Transverse colon (tissue), 4 donors: Measurements from ENCODE around the gene OSGIN1. TPM values are rescaled to one million over a fixed set of nuclear protein-coding genes. Genes with fewer than 3 reads are reported as not detected.

Experiments
- DNase-seq: peaks from one replicate; pipeline ENCODE4 v3.0.0-alpha.2; 2019
- H3K27ac ChIP-seq, 4 donors: fragments of 200-600 bp; sonication (generic); 2 replicates each; pipeline ENCODE4 v1.5.1; 2016 to 2018; ENCODE audit warnings: inconsistent platforms in 4 of 4
- H3K27me3 ChIP-seq: fragments of 200-600 bp; sonication (generic); 2 replicates; pipeline ENCODE4 v1.5.1; 2017; ENCODE audit warnings: inconsistent platforms
- H3K36me3 ChIP-seq, 4 donors: fragments of 200-600 bp; sonication (generic); 2 replicates each; pipeline ENCODE4 v1.5.1; 2017 to 2019; ENCODE audit warnings: inconsistent platforms in 4 of 4
- H3K4me1 ChIP-seq, 4 donors: fragments of 200-600 bp; sonication (generic); 2 replicates each; pipeline ENCODE4 v1.5.1; 2017 to 2020; ENCODE audit warnings: inconsistent platforms in 4 of 4
- H3K4me3 ChIP-seq, 4 donors: fragments of 200-600 bp; sonication (generic); 1 replicate in 1 of 4; 2 replicates in 3 of 4; pipeline versions ENCODE4 v1.5.1 to v1.6.1; 2017 to 2019; ENCODE audit warnings: inconsistent platforms in 4 of 4
- H3K9me3 ChIP-seq, 2 donors: fragments of 200-600 bp; sonication (generic); 2 replicates each; pipeline ENCODE4 v1.5.1; 2017 to 2019; ENCODE audit warnings: inconsistent platforms in 2 of 2
- EP300 ChIP-seq: sonication (generic); formaldehyde crosslinking; IDR thresholded peaks from one replicate; pipeline ENCODE4 v1.6.1; 2017; ENCODE audit warnings: antibody characterized with exemption, low read depth
- POLR2A ChIP-seq: fragments of 450-650 bp; IDR thresholded peaks from one replicate; pipeline ENCODE4 v1.6.1; 2016; ENCODE audit warnings: antibody characterized with exemption, mild to moderate bottlenecking, moderate library complexity
- POLR2AphosphoS5 ChIP-seq, 3 donors: sonication (generic); formaldehyde crosslinking; IDR thresholded peaks; one replicate each; pipeline ENCODE4 v1.6.1; 2016; ENCODE audit warnings: antibody characterized with exemption in 3 of 3
- WGBS, 2 donors: methylation state at CpG; one replicate each; pipeline ENCODE4 v1.1.5; 2018; ENCODE audit warnings: low coverage in 1 of 2; 5-methylcytosine and 5-hydroxymethylcytosine counted together
- in situ Hi-C, 4 donors: fragments of 200-750 bp; cut with MboI; loops; one replicate each; pipeline versions ENCODE4 v1.15.0 to v1.15.1; 2017; ENCODE audit warnings: low sequenced_read_pairs in 3 of 4, low pct_ligation_motif_present in 1 of 4, low pct_unique_long_range_greater_than_20kb in 1 of 4
- intact Hi-C: fragments of 100-400 bp; cut with DNase I; formaldehyde crosslinking; loops from one replicate; pipeline ENCODE4 v1.15.1; 2023; ENCODE audit warnings: low total_unique reads
- total RNA-seq, 4 donors: library from RNA; depleted of rRNA; stranded (reverse); fragments of >200 nt; gene quantifications; one replicate each; pipeline ENCODE4 v1.1.0, GENCODE V29; 2016
- TF ChIP-seq, protein P1 (sequence below), 5 experiments: fragments of 200-600 bp in 3 of 5; fragments of 450-650 bp in 2 of 5; sonication (generic) in 3 of 5; IDR thresholded peaks; 1 replicate in 2 of 5; 2 replicates in 3 of 5; pipeline ENCODE4 v1.5.1; 2016 to 2017; ENCODE audit warnings: antibody characterized with exemption in 5 of 5, inconsistent platforms in 3 of 5, mild to moderate bottlenecking in 2 of 5, moderate library complexity in 1 of 5

The OSGIN1 gene
- total RNA-seq, 4 donors from 2014 or later, result 10.7 to 26.2 (median 16.7) TPM

DNA sequence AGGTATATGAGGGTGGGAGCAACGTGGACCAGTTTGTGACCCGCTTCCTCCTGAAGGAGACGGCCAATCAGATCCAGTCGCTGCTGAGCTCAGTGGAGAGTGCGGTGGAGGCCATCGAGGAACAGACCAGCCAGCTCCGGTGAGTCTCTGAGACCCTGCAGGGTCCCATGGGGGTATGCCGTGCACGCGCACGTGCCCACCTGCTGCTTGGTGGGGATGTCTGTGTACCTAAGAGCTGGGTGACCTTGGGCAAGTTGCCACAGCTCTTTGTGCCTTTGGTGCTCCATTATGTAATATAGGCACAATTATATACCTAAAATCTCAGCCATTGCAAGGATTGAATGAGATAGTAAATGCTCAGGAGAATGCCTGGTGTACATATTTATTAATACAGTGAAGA is 37.5 kb downstream of the OSGIN1 start:
- Histone ChIP-seq H3K9me3 (no peaks in the 10 kb centered on the region), H3K4me3 (no peak overlapping the region), H3K36me3 (no peaks in the 10 kb centered on the region), H3K27ac (no peak overlapping the region), H3K4me1 (no peaks in the 10 kb centered on the region), H3K27me3 (peaks cover 52% of the 10 kb centered on the region)
- no peak for DNase-seq
- TF ChIP-seq POLR2AphosphoS5 (IDR thresholded peaks at IDR 0.05) (no peak), POLR2A (no peak), EP300 (no peak)
- TF ChIP-seq, protein P1, sequence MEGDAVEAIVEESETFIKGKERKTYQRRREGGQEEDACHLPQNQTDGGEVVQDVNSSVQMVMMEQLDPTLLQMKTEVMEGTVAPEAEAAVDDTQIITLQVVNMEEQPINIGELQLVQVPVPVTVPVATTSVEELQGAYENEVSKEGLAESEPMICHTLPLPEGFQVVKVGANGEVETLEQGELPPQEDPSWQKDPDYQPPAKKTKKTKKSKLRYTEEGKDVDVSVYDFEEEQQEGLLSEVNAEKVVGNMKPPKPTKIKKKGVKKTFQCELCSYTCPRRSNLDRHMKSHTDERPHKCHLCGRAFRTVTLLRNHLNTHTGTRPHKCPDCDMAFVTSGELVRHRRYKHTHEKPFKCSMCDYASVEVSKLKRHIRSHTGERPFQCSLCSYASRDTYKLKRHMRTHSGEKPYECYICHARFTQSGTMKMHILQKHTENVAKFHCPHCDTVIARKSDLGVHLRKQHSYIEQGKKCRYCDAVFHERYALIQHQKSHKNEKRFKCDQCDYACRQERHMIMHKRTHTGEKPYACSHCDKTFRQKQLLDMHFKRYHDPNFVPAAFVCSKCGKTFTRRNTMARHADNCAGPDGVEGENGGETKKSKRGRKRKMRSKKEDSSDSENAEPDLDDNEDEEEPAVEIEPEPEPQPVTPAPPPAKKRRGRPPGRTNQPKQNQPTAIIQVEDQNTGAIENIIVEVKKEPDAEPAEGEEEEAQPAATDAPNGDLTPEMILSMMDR (IDR thresholded peaks at IDR 0.05), result no peak
- 89% methylated on average over 11 of the region's 11 CpGs; no CpG with 5 or more reads in 1 of the 2 donors for WGBS, 2 donors
- intact Hi-C loops, result no loop called here
- in situ Hi-C loops, result no loop called here

DNA sequence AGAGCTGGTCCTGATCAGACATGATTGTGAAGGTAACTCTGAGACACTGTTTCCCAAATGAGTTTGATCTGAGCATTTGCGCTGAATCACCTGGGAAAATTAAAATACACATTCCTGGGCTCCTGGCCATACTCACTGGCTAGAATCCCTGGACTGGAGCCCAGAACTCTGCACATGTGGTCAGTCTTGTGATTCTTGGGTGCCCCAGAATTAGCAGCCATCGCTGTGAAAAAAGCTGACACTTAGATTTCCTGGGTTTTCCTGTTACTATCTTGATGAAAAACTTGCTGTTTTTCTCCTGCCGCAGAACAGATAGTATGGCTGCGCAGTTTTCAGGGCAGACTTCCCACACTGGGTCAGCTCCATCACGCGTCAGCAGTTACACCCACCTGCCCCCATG is 39.6 kb downstream of the OSGIN1 start:
- in situ Hi-C loops (no loop called here), intact Hi-C loops (no loop called here)
- DNase-seq, result no peak
- Histone ChIP-seq H3K4me3 (no peak overlapping the region), H3K9me3 (no peaks in the 10 kb centered on the region), H3K4me1 (peaks cover 0 to 4% (median 0%) of the 10 kb centered on the region in 4 donors), H3K27ac (no peak overlapping the region), H3K27me3 (peaks cover 55% of the 10 kb centered on the region), H3K36me3 (no peaks in the 10 kb centered on the region)
- TF ChIP-seq, protein P1 (IDR thresholded peaks at IDR 0.05), result no peak
- TF ChIP-seq POLR2AphosphoS5 (IDR thresholded peaks at IDR 0.05) (no peak), POLR2A (no peak), EP300 (no peak)
- WGBS, 2 donors, result 68% methylated on average over 6 of the region's 6 CpGs; no CpG with 5 or more reads in 1 of the 2 donors

DNA sequence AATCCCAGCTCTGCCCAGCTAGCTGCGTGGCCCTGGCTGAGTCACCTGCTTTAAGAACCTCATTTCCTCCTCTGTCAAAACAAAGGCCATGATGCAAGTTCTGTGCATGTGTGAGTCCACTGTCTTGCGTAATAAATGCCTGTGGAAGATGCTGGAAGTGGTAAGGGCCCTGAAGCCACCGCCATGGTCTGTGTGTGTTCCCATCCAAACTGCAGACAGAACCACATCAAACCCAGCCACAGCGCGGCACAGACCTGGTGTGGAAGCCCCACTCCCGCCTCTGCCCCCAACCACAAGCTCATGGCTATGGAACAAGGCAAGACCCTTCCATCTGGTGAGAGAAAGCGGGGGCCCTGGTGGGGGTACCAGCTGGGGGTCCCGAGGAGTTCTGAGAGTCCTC is 41.0 kb downstream of the OSGIN1 start:
- DNase-seq, result no peak
- peaks cover 0 to 4% (median 0%) of the 10 kb centered on the region in 4 donors for H3K4me1 ChIP-seq
- no peak overlapping the region for H3K27ac ChIP-seq
- TF ChIP-seq, protein P1 (IDR thresholded peaks at IDR 0.05), result no peak
- TF ChIP-seq EP300, result no peak
- TF ChIP-seq POLR2AphosphoS5 (IDR thresholded peaks at IDR 0.05), result no peak
- 60 to 72% methylated on average over 1 to 5 of the region's 8 CpGs for WGBS, 2 donors
- H3K36me3 ChIP-seq, result no peaks in the 10 kb centered on the region
- peaks cover 46% of the 10 kb centered on the region for H3K27me3 ChIP-seq
- intact Hi-C loops (no loop called here), in situ Hi-C loops (no loop called here)
- no peaks in the 10 kb centered on the region for H3K9me3 ChIP-seq
- H3K4me3 ChIP-seq, result no peak overlapping the region

DNA sequence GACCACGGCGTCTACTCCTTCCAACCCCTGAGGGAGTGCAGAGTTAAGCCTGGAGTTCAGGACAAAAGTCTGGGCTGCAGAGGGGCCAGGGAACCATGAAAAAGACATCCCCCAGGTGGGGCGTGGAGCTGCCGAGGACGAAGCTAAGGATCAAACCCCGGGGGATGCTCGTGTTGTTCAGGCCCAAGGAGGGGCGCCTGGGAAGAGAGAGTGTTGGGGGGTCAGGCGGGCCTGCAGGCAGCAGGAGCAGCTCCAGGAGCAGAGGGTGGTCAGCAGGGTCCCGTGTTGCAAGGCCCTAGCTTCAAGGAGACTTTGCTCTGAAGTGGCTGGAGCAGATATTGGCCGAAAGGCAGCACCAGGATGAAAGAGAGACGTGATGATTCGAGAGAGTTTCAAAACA is 41.7 kb downstream of the OSGIN1 start:
- peaks cover 39% of the 10 kb centered on the region for H3K27me3 ChIP-seq
- H3K4me1 ChIP-seq, result peaks cover 0 to 4% (median 0%) of the 10 kb centered on the region in 4 donors
- 80 to 100% methylated on average over 1 to 13 of the region's 13 CpGs for WGBS, 2 donors
- TF ChIP-seq POLR2AphosphoS5 (IDR thresholded peaks at IDR 0.05) (no peak), EP300 (no peak), POLR2A (no peak)
- TF ChIP-seq, protein P1 (IDR thresholded peaks at IDR 0.05), result no peak
- H3K27ac ChIP-seq, result no peak overlapping the region
- in situ Hi-C loops, result no loop called here
- intact Hi-C loops, result no loop called here
- no peaks in the 10 kb centered on the region for H3K36me3 ChIP-seq
- no peaks in the 10 kb centered on the region for H3K9me3 ChIP-seq
- no peak for DNase-seq
- H3K4me3 ChIP-seq, result no peak overlapping the region
